Esophagus muscularis mucosa (tissue), 4 donors: ENCODE results near the gene RASGRF2. TPM values are rescaled to one million over a fixed set of nuclear protein-coding genes. Genes with fewer than 3 reads are reported as not detected.

Experiments used
- DNase-seq: peaks from one replicate; pipeline ENCODE4 v3.0.0-alpha.2; 2017; ENCODE audit errors: extremely low spot score
- H3K27ac ChIP-seq, 4 donors: fragments of 200-600 bp; sonication (generic); replicated peaks in 1 of 4; 1 replicate in 3 of 4; 2 replicates in 1 of 4; pipeline ENCODE4 v1.5.1; 2016 to 2019; ENCODE audit warnings: mild to moderate bottlenecking in 1 of 4
- H3K27me3 ChIP-seq, 4 donors: fragments of 200-600 bp; sonication (generic); one replicate each; pipeline versions ENCODE4 v1.5.1 to v1.6.0; 2016 to 2019
- H3K36me3 ChIP-seq, 4 donors: fragments of 200-600 bp; sonication (generic); one replicate each; pipeline ENCODE4 v1.5.1; 2016 to 2019
- H3K4me1 ChIP-seq, 4 donors: fragments of 200-600 bp; sonication (generic); one replicate each; pipeline ENCODE4 v1.5.1; 2016 to 2019
- H3K4me3 ChIP-seq, 4 donors: fragments of 200-600 bp; sonication (generic); 1 replicate in 2 of 4; 2 replicates in 2 of 4; pipeline ENCODE4 v1.5.1; 2016 to 2019; ENCODE audit warnings: mild to moderate bottlenecking in 4 of 4, moderate library complexity in 1 of 4
- H3K9me3 ChIP-seq, 4 donors: fragments of 200-600 bp; sonication (generic); 1 replicate in 3 of 4; 2 replicates in 1 of 4; pipeline ENCODE4 v1.5.1; 2016 to 2019
- EP300 ChIP-seq: sonication (generic); formaldehyde crosslinking; IDR thresholded peaks from one replicate; pipeline ENCODE4 v1.6.1; 2017; ENCODE audit warnings: antibody characterized with exemption
- POLR2A ChIP-seq: fragments of 450-650 bp; IDR thresholded peaks from one replicate; pipeline ENCODE4 v1.6.1; 2017; ENCODE audit warnings: antibody characterized with exemption, moderate library complexity, mild to moderate bottlenecking, low read depth
- POLR2AphosphoS5 ChIP-seq, 2 donors: sonication (generic); formaldehyde crosslinking; IDR thresholded peaks; one replicate each; pipeline ENCODE4 v1.6.1; 2017; ENCODE audit warnings: antibody characterized with exemption in 2 of 2
- WGBS: methylation state at CpG from one replicate; pipeline ENCODE4 v1.1.5; 2018; 5-methylcytosine and 5-hydroxymethylcytosine counted together
- intact Hi-C: fragments of 100-400 bp; cut with DNase I; formaldehyde crosslinking; loops from one replicate; pipeline ENCODE4 v1.15.1; 2023
- total RNA-seq, 4 donors: library from RNA; depleted of rRNA; stranded (reverse); fragments of >200 nt; gene quantifications; one replicate each; pipeline versions ENCODE4 v1.1.0 to v1.2.1, GENCODE V29; 2016
- TF ChIP-seq, protein P1 (sequence below), 3 experiments: fragments of 200-600 bp in 2 of 3; fragments of 450-650 bp in 1 of 3; sonication (generic) in 2 of 3; IDR thresholded peaks; one replicate each; pipeline ENCODE4 v1.5.1; 2017 to 2019; ENCODE audit warnings: antibody characterized with exemption in 3 of 3, mild to moderate bottlenecking in 2 of 3, moderate library complexity in 1 of 3

The RASGRF2 gene
- total RNA-seq, 4 donors from 2014 or later: 4.2 to 7.6 (median 5.9) TPM

DNA sequence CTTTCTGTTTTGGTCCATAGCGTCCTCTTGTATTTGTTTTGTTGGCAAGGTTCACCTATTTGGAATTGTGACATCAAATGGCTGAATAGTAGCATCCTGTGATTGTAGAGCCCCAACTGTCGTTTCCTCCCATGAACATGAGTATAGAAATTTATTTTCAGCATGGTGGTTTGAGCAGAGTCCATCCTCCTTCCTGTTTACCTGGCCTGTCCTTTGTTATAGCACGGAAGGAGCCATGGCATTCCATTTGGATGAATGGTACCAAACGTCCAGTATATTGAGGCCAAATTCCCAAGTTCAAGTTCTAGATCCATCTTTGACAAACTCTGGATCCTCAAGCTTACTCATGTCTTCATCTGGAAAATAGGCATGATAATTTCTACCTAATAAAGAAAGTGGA lies 16.8 kb downstream of the RASGRF2 start:
- Histone ChIP-seq H3K27me3 (no peaks in the 10 kb centered on the region), H3K36me3 (no peaks in the 10 kb centered on the region), H3K4me1 (peaks cover 0 to 6% (median 3%) of the 10 kb centered on the region in 4 donors), H3K4me3 (no peak overlapping the region), H3K9me3 (no peaks in the 10 kb centered on the region), H3K27ac (peak overlapping the region in 3 of 4 donors; percentile 10 to 38 (median 18))
- no peak for TF ChIP-seq EP300
- peak in 1 of 2 donors; percentile 10 for TF ChIP-seq POLR2AphosphoS5 (IDR thresholded peaks at IDR 0.05)
- 78% methylated on average over 4 of the region's 4 CpGs for WGBS
- intact Hi-C loops: no loop called here
- DNase-seq: no peak

GRCh38 chr5:80977764-80978163 lies 17.6 kb downstream of the RASGRF2 start:
- Histone ChIP-seq H3K9me3 (no peaks in the 10 kb centered on the region), H3K4me1 (peaks cover 0 to 6% (median 3%) of the 10 kb centered on the region in 4 donors), H3K27me3 (no peaks in the 10 kb centered on the region), H3K4me3 (no peak overlapping the region), H3K36me3 (no peaks in the 10 kb centered on the region), H3K27ac (no peak overlapping the region)
- 83% methylated on average over 1 of the region's 1 CpG for WGBS
- no peak for TF ChIP-seq EP300
- TF ChIP-seq POLR2A: no peak
- TF ChIP-seq, protein P1, sequence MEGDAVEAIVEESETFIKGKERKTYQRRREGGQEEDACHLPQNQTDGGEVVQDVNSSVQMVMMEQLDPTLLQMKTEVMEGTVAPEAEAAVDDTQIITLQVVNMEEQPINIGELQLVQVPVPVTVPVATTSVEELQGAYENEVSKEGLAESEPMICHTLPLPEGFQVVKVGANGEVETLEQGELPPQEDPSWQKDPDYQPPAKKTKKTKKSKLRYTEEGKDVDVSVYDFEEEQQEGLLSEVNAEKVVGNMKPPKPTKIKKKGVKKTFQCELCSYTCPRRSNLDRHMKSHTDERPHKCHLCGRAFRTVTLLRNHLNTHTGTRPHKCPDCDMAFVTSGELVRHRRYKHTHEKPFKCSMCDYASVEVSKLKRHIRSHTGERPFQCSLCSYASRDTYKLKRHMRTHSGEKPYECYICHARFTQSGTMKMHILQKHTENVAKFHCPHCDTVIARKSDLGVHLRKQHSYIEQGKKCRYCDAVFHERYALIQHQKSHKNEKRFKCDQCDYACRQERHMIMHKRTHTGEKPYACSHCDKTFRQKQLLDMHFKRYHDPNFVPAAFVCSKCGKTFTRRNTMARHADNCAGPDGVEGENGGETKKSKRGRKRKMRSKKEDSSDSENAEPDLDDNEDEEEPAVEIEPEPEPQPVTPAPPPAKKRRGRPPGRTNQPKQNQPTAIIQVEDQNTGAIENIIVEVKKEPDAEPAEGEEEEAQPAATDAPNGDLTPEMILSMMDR (IDR thresholded peaks at IDR 0.05): no peak
- no peak for TF ChIP-seq POLR2AphosphoS5 (IDR thresholded peaks at IDR 0.05)
- no peak for DNase-seq
- intact Hi-C loops: no loop called here

- no peak overlapping the region for H3K4me3 ChIP-seq
- TF ChIP-seq EP300: no peak
- no peak for TF ChIP-seq POLR2AphosphoS5 (IDR thresholded peaks at IDR 0.05)
- no peak for TF ChIP-seq POLR2A
- TF ChIP-seq, protein P1 (IDR thresholded peaks at IDR 0.05): no peak
- intact Hi-C loops: no loop called here
These were observed 18.7 kb downstream of the RASGRF2 start for GRCh38 chr5:80978772-80979317.

DNA sequence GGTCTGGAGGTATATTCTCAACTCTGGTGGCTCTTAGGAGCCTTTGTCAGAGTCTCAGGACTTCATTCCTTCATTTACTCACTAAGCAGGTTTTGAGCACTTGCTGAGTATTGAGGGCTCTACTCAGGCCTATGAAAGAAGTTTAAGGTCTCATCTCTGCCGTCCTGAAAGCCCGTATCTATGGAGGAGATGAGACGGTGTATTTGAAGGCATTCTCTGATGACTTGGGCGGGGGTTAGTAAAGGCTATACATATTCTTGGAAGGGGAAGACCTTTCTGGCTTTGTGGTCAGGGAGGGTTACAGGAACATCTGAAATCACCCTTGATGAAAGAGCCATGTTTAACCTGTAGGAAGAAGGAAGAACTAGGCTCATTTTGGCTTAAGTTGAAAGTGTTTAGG lies 21.9 kb downstream of the RASGRF2 start:
- intact Hi-C loops: no loop called here
- Histone ChIP-seq H3K4me1 (no peaks in the 10 kb centered on the region), H3K36me3 (no peaks in the 10 kb centered on the region), H3K27ac (no peak overlapping the region), H3K27me3 (no peaks in the 10 kb centered on the region), H3K4me3 (no peak overlapping the region), H3K9me3 (no peaks in the 10 kb centered on the region)
- 69% methylated on average over 4 of the region's 4 CpGs for WGBS
- no peak for TF ChIP-seq POLR2AphosphoS5 (IDR thresholded peaks at IDR 0.05)
- no peak for TF ChIP-seq POLR2A
- TF ChIP-seq EP300: no peak
- TF ChIP-seq, protein P1 (IDR thresholded peaks at IDR 0.05): no peak
- no peak for DNase-seq

More at GRCh38 chr5:80978772-80979317, 18.7 kb downstream of the RASGRF2 start:
- no peak for DNase-seq
- WGBS: 42% methylated on average over 1 of the region's 1 CpG
- Histone ChIP-seq H3K4me1 (peaks cover 0 to 6% (median 3%) of the 10 kb centered on the region in 4 donors), H3K27me3 (no peaks in the 10 kb centered on the region), H3K9me3 (no peaks in the 10 kb centered on the region), H3K36me3 (no peaks in the 10 kb centered on the region), H3K27ac (no peak overlapping the region)

GRCh38 chr5:80985600-80986228 lies 25.6 kb downstream of the RASGRF2 start:
- peak overlapping the region in 3 of 4 donors; percentile 1 to 31 (median 22) for H3K27ac ChIP-seq
- intact Hi-C loops: no loop called here
- WGBS: 58% methylated on average over 2 of the region's 2 CpGs
- no peaks in the 10 kb centered on the region for H3K4me1 ChIP-seq
- no peaks in the 10 kb centered on the region for H3K27me3 ChIP-seq
- no peak for DNase-seq
- no peak for TF ChIP-seq POLR2A
- TF ChIP-seq, protein P1 (IDR thresholded peaks at IDR 0.05): no peak
- TF ChIP-seq POLR2AphosphoS5 (IDR thresholded peaks at IDR 0.05): no peak
- H3K9me3 ChIP-seq: no peaks in the 10 kb centered on the region
- no peaks in the 10 kb centered on the region for H3K36me3 ChIP-seq
- no peak overlapping the region for H3K4me3 ChIP-seq
